ENCODE measurements around the gene BRWD1.

BRWD1 gene

DNA sequence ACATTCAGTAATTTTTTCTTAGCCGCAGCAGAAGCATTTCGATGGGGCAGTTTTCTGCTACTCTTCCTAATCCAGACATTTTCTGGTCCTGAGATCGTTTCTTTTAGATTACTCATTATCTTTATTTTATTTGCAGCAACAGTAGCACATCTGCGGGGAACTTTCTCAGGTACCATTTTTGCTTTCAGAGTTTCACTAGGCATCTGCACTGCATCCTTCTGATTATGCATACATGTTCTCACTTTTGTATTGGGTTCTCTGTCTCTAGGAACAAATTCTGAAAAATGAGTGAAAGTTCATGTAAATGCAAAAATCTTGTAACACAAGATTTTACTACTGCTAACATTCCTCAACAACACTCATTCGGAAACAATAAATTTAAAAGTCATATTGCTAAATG is 126.3 kb downstream of the BRWD1 start:
- FAIRE-seq (no peak), DNase-seq (ENCODE audit: insufficient read length, low spot score) (no peak)

DNA sequence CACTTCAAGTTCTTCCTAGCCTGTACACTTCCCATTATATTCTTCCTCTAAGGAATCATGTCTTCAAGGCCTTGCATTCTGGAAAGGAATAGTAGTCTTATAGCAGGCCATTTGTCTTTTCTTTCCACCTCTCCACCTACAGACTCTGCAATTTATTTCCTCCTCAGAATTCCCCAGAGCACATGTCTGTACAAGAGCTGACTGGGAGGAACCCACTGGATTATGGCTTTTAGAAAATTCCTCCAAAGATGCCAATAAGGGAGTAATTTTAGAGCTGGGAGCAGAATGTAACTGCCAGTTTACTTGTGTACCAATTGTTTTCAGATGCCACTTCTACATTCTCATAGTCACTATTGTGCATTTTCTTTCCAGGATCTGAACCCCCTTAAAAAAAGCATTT is 126.8 kb downstream of the BRWD1 start:
- DNase-seq (ENCODE audit: insufficient read length, low spot score): no peak
- no peak for TF ChIP-seq POLR2A (IDR thresholded peaks at IDR 0.05; ENCODE audit: low read depth, low read length)
- FAIRE-seq: no peak

More for the DNA sequence above, 126.3 kb downstream of the BRWD1 start:
- no peak for TF ChIP-seq POLR2A (IDR thresholded peaks at IDR 0.05; ENCODE audit: low read depth, low read length)

DNA sequence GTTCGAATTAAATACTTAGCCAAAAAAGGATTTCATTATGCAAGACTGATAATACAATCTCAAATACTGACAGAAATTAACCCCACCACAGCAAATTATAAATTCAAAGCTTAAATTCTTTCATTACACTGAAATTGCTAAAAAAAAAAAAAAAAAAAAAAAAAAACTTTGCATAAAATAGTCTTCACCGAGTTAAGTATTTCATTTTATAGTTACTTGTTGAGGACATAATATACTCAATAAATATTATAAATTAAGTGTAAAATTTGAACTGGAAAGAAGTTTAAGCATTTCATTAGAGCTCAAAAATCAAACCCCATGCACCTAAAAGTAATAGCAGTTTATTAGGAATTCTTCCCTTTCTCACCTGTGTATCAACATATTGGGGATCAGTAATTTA is 128.3 kb downstream of the BRWD1 start:
- TF ChIP-seq POLR2A (IDR thresholded peaks at IDR 0.05; ENCODE audit: low read depth, low read length): no peak
- FAIRE-seq (no peak), DNase-seq (ENCODE audit: insufficient read length, low spot score) (no peak)

DNA sequence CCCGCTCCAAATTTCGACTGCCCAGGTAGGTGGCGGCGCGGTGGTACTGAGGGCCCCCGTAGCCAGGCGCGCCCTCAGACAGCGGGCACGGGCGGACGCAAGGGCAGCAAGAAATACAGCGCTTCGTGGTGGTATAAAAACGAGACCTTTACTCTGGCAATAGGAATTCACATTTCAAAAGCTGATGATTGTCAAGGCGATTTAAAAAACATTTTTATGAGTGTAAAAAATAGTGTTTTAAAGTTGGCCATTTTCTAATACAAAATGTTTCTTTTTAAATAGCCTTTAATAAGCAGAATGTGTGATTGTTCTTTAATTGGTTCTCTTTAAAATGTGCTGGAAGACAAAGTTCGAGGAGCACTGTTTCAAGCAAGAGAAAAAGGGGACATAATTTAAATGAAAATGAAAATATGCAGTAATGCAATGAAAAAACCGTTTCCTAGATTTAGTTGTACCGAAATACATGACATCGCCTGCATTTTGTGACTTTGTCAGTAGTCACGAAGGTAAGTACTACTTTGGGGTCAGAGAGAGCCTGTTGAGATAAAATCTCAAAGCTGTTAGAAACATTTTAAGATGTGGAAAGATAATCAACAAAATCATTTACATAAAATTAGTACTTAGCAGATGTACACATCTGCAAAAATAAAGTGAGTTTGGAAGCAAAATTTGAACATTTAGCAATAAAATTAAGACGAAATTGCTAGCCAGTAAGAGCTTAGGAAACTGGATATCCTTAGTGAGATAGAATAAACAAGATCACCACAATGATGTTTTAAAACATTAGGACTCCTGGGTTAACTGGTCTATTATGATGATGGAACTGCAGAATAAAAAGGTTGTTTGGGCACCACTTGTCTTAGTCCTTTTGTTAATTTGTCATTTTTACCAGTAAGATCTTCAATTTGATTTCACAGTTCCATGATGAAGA is 129.1 kb downstream of the BRWD1 start:
- FAIRE-seq (peak; percentile 20), DNase-seq (ENCODE audit: insufficient read length, low spot score) (no peak)
- no peak for TF ChIP-seq POLR2A (IDR thresholded peaks at IDR 0.05; ENCODE audit: low read depth, low read length)

DNA sequence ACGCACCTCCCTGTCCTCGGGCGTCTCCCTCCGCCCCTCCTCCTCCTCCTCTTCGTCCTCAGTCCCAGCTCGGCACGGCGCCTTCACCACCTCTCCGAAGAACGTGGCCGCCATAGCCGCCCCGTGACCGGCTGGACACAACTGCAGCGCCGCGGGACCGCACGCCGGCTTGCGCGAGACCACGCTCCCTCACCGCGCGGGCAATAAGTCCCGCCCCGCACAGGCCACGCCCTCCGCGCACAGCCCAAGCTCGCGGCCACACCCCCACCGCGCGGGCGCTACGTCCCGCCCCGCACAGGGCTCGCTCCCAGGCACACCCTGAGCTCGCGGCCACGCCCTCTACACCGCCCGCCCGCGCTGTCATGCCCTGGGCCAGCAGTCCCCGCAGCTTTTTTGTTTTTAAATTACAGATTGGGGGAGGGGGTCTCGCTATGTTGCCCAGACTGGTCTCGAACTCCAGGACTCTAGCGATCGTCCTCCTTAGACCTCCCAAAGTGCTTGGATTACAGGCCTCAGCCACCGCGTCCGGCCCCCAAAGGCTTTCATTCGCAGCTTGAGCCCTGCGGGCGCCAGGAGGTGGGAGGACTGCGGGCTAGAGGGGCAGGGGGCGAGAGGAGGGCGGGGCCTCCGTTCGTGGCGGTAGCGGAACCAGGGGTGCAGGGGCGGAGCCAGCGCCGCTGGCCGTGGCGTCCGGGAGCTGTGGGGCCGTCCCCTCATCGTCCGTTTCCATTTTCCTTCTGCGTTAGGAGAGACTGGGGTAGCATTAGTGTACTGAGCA is 130.0 kb downstream of the BRWD1 start, which contains the start of gene PSMG1:
PSMG1 (minus strand) TSS at position 180 of the 778 bp plus-strand sequence; CDS start at position 114, 66 bp downstream.
- TF ChIP-seq POLR2A (IDR thresholded peaks at IDR 0.05; ENCODE audit: low read depth, low read length): peak; percentile 99
- peak; percentile 85 for DNase-seq (ENCODE audit: insufficient read length, low spot score)
- peak; percentile 66 for FAIRE-seq

DNA sequence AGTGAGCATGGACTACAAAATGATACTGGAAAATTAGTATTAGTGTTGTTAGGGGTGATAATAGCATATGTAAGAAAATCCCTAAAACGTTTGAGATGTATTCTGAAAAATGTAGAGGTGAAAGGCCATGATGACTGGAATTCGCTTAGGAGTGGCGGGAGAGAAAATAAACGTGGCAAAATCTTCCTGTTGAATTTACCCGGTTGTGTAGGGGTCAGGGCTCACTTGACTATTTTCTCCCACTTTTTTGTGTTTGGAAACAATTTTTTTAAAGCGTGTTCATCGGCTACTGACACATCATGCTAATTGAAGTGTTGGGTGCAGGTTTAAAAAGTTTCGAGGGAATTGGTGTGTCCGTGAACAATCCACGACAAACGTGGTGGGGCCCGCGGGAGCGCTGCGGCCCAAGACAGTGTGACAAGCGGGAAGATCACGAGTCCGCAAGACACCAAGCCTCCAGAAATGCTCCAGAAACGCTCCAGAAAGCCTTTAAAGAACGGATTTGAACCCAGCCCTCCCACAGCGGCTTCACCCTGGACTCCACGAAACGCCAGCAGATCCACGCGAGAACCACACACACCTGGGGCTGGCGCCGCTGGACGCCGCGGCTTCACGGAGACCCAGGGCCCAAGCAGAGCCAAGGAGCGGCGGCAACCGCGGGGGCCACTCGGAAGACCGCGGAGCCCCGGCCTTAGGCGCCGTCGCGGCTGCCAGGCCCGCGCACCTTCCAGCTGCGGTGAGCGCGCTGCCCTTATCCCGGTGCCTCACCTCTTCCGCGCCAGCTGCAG is 130.8 kb downstream of the BRWD1 start:
- FAIRE-seq (no peak), DNase-seq (ENCODE audit: insufficient read length, low spot score) (no peak)
- TF ChIP-seq POLR2A (IDR thresholded peaks at IDR 0.05; ENCODE audit: low read depth, low read length): no peak

DNA sequence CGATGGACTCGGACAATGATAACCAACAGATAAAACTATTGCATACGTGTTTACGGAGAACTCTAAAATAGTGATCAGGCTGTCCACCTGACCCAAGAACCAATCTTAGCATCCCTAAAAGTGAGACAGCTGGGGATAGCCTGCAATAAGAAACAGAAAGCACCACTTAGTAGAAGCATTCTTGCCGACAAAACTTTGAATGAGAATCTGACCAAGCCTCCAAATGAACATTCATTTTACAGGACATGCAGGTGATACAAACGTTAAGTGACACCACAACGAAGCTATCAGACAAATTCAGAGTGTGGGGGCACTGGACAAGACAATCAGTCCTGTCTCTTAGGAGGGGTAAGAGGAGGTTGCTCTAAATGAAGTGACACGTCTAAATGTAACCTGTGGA is 131.4 kb downstream of the BRWD1 start:
- DNase-seq (ENCODE audit: insufficient read length, low spot score) (no peak), FAIRE-seq (no peak)
- TF ChIP-seq POLR2A (IDR thresholded peaks at IDR 0.05; ENCODE audit: low read depth, low read length): no peak

DNA sequence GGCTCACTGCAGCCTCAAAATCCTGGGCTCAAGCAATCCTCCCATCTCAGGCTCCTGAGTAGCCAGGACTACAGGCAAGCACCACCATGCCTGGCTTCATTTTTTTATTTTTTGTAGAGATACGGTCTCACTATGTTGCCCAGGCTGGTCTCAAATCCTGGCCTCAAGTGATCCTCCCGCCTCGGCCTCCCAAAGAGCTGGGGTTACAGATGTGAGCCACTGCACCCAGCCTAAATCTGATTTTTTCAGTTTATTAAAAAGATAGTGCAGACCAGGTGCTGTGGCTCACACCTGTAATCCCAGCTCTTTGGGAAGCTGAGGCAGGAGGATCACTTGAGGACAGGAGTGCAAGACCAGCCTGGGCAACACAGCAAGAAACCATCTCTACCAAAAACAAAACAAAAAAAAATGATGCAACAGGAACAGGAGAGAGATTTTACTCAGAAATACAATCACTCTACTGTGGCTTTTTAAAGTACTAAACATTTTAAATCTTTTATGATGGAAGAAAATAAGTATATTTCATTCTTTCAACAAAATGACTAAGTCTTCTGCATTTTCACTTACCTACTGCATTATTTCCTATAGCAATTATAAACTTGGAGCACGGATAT is 132.1 kb downstream of the BRWD1 start:
- no peak for DNase-seq (ENCODE audit: insufficient read length, low spot score)
- no peak for FAIRE-seq
- no peak for TF ChIP-seq POLR2A (IDR thresholded peaks at IDR 0.05; ENCODE audit: low read depth, low read length)

DNA sequence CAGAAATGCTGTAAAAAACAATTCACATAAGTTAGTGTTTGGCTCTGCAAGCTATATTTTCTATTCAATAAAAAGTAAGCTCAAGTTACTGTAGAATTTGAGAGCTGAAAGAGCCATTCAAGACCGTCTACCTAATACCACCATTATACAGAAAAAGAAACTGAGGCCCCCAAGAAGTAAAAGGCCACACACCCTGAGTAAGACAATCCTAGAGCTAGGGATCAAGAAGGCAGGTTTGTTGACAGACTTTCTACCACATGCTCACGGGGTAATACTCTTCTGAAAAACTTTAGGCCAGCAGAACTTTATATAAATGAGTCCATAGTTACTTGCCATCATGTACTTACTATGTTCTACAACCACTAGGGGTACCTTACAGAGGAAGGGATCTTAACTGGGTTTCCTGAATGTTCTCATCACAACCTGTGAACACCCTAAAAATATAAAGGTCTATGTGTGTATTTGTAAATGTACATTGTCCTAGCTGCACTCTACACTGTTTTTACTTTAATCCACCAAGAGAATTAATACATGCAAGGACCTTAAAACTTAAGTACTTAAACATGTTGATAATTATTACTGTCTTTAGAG is 132.9 kb downstream of the BRWD1 start:
- no peak for TF ChIP-seq POLR2A (IDR thresholded peaks at IDR 0.05; ENCODE audit: low read depth, low read length)
- no peak for FAIRE-seq
- no peak for DNase-seq (ENCODE audit: insufficient read length, low spot score)

DNA sequence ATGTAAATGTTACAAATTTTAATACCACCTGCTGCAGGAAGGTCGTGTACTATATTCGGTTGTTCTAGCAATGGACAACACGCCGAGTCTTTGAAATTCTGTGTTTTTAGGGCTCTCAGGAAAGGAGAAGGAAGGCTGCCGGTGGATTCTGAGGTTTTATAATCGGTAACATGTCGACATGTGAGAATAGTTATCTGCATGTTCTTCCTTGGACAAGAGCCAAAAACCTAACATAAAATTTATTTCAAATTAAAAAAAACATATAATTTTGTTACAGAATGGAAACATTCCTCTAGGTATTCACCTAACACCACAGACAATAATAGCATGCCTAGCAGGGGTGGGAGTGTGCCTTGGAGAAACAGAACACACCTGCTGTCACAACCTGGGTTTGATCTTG is 135.0 kb downstream of the BRWD1 start:
- no peak for TF ChIP-seq POLR2A (IDR thresholded peaks at IDR 0.05; ENCODE audit: low read depth, low read length)
- no peak for DNase-seq (ENCODE audit: insufficient read length, low spot score)
- no peak for FAIRE-seq

DNA sequence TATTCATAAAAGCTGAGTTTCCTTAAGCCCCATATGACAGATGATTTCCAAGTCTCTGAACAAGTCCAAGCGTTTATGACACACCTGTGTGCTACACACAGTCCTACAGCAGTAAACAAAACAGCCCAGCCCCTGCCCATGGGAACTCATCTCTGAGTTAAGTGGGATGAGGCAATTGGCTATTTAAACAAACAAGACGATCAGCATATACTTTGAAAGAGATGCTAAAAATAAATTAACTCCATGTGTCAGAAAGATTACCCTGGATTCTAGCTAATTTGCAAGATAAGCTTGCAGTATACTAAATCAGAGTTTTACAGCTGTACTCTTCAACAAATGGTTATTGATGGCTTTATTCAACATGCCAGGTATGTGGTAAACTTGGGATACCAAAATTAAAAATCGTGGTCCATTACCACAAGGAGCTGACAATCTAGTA is 137.1 kb downstream of the BRWD1 start:
- no peak for FAIRE-seq
- DNase-seq (ENCODE audit: insufficient read length, low spot score): no peak
- TF ChIP-seq POLR2A (IDR thresholded peaks at IDR 0.05; ENCODE audit: low read depth, low read length): no peak

DNA sequence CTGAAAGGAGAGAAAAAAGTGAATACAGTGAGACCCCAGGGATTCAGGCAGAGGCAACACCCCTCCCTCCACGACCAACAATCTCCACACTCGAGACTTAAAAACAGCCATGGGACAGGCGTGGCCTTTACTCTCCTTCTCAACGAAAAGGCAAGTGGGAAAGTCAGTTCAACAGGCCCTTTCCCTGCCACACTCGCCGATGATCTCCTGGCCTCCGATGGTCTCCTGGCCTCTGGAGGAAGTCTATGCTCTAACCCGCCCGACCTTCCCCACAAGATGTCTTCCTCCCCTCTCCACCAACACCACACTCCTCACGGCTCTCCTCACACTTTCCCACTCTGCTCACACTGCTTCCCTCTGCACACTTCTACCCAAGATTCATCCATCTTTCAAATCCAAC is 137.8 kb downstream of the BRWD1 start:
- FAIRE-seq (no peak), DNase-seq (ENCODE audit: insufficient read length, low spot score) (no peak)
- TF ChIP-seq POLR2A (IDR thresholded peaks at IDR 0.05; ENCODE audit: low read depth, low read length): no peak

DNA sequence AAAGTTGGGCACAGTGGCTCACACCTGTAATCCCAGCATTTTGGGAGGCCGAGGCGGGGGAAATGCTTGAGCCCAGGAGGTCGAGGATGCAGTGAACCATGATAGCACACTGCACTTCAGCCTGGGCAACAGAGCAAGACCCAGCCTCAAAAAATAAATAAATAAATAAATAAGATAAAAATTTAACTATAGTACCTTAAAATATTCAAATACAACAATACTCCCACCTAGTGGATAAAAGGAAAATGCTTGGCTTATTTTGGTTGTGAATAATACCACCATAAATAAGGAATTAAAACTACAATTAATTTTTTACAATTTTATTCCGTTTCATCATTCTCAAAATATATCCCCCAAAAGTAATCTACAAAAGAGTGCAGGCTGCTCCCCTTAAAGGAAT is 138.3 kb downstream of the BRWD1 start:
- no peak for DNase-seq (ENCODE audit: insufficient read length, low spot score)
- TF ChIP-seq POLR2A (IDR thresholded peaks at IDR 0.05; ENCODE audit: low read depth, low read length): no peak
- FAIRE-seq: no peak
